WI38 (cell line): Measurements from ENCODE around the gene PLXDC1.

Experiments used
- H3K4me3 ChIP-seq: 2 replicates; pipeline ENCODE4 v1.5.1; 2011; ENCODE audit warnings: low read depth, mild to moderate bottlenecking, control low read depth, low read length
- TF ChIP-seq, protein P1 (sequence below): IDR thresholded peaks from 2 replicates; pipeline ENCODE4 v1.5.1; 2012; ENCODE audit warnings: low read depth, mild to moderate bottlenecking, control low read depth, low read length

PLXDC1 gene

DNA sequence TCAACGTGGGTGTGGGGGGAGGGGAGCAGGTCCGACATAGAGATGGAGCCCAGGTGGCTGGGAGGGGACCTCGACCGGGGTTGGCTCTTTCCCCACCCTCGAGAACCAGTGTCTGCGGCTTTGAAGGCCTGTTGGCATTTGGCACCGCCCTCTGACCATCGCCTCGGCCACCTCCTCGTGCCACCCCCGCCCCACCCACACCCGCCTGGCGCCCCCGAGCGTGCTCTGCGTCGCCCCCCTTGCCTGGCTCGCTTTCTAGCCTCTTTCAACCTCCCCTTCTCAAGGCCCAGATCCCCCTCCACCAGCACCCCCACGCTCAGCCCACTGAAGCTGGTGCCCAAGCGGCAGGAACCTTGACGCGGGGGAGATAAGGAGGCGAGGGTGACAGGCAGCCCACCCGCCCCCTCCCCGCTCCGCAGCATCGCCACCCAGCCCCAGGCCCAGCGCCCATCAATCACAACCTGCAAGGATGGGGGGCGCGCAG lies 45.4 kb upstream of the PLXDC1 start:
- TF ChIP-seq, protein P1, sequence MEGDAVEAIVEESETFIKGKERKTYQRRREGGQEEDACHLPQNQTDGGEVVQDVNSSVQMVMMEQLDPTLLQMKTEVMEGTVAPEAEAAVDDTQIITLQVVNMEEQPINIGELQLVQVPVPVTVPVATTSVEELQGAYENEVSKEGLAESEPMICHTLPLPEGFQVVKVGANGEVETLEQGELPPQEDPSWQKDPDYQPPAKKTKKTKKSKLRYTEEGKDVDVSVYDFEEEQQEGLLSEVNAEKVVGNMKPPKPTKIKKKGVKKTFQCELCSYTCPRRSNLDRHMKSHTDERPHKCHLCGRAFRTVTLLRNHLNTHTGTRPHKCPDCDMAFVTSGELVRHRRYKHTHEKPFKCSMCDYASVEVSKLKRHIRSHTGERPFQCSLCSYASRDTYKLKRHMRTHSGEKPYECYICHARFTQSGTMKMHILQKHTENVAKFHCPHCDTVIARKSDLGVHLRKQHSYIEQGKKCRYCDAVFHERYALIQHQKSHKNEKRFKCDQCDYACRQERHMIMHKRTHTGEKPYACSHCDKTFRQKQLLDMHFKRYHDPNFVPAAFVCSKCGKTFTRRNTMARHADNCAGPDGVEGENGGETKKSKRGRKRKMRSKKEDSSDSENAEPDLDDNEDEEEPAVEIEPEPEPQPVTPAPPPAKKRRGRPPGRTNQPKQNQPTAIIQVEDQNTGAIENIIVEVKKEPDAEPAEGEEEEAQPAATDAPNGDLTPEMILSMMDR = no peak
- peak overlapping the region; percentile 66 for H3K4me3 ChIP-seq

DNA sequence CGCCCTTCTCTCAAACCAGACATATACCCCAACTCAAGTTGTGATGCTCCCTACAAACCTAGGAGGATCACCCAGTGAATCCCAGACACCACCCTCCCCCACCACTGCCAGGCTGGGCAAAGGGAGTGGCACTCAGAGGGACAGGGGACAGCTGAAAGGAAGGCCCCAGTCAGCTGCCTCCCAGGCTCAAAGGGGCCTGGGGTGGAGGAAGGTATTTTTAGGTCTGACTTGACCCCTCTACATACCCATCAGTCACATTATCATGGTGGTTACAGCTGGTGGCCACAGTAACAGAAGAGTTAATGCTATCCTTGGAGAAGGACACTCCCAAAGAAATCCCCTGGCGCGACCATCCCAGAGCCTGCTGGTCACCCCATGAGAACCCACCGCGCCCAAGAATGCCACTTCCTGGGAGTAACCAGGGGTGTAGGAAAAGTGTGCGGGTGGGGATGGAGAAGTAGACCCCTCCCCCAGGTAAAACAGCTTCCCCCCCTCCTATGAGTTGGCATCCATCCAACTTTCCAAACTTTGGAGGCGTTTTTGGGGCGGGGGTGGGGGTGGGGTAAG lies 44.9 kb upstream of the PLXDC1 start:
- TF ChIP-seq, protein P1 = no peak
- peak overlapping the region; percentile 66 for H3K4me3 ChIP-seq

DNA sequence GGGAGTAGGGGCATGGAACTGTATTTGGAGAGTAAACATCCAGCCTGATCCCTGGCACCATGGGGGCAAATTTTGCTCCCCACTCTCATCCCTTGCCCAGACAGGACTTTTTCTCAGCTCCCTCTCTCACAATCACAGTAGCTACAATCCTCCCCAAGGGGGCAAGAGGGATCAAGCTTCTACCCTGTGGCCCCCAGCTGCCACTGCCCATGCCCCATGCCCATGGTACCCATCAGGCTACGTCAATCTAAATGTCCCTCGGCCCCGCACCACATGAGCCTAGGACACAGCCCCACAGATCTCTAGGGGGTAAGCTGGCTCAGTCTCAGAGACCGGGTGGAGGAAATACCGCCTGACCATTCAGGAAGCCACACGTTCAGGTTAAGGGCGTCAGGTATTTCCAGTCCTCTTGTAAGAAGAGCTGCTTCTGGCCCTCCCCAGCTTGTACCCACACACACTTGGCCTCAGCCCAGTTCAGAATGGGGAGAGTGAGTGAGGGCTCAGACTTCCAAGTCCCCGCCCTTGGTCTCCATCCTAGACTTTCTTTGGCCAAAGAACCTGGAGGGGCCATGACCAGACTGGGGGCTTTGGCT lies 44.2 kb upstream of the PLXDC1 start:
- TF ChIP-seq, protein P1 = no peak
- peak overlapping the region; percentile 66; the same call in 1 of the 2 replicates for H3K4me3 ChIP-seq

DNA sequence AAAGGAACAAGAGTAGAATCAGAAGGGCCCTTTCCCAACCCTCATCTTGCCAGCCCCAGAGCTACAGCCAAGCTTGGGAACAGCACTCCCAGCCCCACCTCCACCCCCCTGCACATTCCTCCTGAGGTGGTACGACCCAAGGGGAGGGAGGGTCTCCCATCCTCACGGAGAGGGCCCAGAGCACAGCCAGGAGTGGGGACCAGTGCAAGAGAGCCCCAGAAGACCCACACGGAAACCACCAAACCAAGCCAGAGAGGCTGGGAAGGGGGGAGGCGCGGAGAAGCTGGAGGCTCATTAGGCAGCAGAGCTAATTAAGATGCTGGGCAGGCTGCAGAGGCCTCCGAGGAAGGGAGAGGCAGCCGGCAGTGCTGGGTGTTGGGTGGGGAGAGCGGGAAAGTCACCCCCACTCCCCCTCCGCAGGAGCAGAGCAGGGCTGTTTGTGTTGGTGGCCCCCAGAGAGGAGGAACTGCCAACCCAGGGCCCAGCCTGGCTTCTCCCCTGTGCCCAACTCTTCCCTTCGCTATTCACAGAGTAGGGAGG lies 43.6 kb upstream of the PLXDC1 start:
- no peak overlapping the region for H3K4me3 ChIP-seq
- TF ChIP-seq, protein P1 = no peak

DNA sequence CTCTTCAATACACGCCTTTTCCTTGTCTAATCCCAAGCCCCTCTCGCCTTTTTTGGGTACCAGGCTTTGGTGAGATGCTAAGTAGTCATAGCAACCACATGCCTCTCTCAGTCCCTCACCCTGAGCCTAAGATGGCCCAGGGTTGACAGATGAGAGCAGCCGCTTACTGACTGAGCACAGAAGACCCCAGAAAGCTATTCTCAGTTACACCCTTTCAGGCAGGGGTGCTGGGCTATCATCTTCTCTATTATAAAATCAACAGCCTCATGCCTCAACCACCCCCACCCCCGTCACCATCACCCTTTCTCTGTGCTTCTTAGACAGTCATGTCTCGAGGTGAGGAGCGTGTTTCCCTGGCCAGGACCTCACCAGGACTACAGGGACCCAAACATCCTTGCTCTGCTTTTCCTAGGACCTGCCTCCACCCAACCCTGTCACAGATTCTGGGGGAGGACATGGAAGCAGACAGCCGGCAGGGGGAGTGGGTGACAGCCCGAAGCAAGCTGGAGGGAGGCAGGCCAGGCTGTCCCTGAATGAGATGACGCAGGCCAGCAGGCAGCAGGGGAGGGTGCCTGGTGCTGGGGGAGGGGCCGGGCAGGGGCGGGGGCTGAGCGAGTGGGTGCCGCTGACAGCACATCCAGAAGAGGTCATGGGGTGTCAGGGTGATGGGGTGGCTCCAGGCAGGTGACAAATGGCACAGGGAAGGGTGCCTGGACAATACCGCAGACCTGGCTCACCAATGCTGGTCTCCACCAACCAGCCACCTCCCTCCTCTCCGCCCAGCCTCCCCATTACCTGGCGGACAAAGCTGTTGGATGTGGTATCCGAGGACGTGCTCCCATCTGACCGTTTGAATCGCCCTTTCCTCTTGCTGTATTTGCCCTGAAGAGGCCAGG lies 42.9 kb upstream of the PLXDC1 start:
- H3K4me3 ChIP-seq = no peak overlapping the region
- TF ChIP-seq, protein P1 = peak; percentile 42

DNA sequence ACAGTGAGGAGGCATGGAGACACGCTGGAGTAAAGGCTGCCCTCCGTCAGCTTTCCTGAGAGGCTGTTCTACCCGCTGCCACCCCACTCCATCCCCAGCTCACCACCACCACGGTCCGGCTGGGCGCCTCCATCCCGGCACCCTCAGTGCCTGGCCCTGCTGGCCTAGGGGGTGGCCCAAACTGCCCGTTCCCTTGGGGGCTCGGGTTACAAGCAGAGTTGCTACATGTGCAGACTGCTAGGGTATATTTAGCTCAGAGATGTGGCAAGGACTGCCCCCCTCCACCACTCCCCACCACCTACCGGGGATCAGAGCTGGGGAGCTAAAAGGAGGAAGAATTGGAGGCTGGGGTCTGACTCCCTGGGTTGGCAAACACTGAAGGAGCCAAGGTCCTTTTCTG lies 41.9 kb upstream of the PLXDC1 start:
- H3K4me3 ChIP-seq = no peak overlapping the region

More for the DNA sequence above, 41.9 kb upstream of the PLXDC1 start:
- TF ChIP-seq, protein P1 = no peak
